HG02678 (cell line): ENCODE data around the gene ECPAS.
"Not testable (repeated sequence)": the region's sequence is repeated elsewhere in the genome, so short reads cannot be mapped to it uniquely, and the experiment has no call there.

Experiments used
- ATAC-seq: cut with Tn5 transposase; IDR thresholded peaks from one replicate; pipeline ENCODE4 v1.9.1; 2021; ENCODE audit warnings: mild to moderate bottlenecking, moderate library complexity; ENCODE audit not compliant: unreplicated experiment

Gene ECPAS

GRCh38 chr9:111481885-111482636, 2.1 kb downstream of the ECPAS start:
- ATAC-seq = no peak

GRCh38 chr9:111477677-111478076, 6.5 kb downstream of the ECPAS start:
- ATAC-seq = no peak

GRCh38 chr9:111475195-111475594, 9.0 kb downstream of the ECPAS start:
- no peak for ATAC-seq

GRCh38 chr9:111474385-111474784, 9.8 kb downstream of the ECPAS start:
- no peak for ATAC-seq

- ATAC-seq = no peak
These were observed 16.3 kb downstream of the ECPAS start for GRCh38 chr9:111467778-111468367.

- ATAC-seq = no peak
These were observed 21.1 kb downstream of the ECPAS start for GRCh38 chr9:111463048-111463447.

GRCh38 chr9:111458139-111459009, 25.8 kb downstream of the ECPAS start:
- no peak for ATAC-seq

- no peak for ATAC-seq
These were observed 27.7 kb downstream of the ECPAS start for GRCh38 chr9:111456529-111456928.

GRCh38 chr9:111455638-111456037, 28.5 kb downstream of the ECPAS start:
- no peak for ATAC-seq

GRCh38 chr9:111454751-111455150, 29.4 kb downstream of the ECPAS start:
- ATAC-seq = no peak

- no peak for ATAC-seq
These were observed 32.6 kb downstream of the ECPAS start for GRCh38 chr9:111451570-111451969.

- no peak for ATAC-seq
These were observed 34.1 kb downstream of the ECPAS start for GRCh38 chr9:111450124-111450523.

- ATAC-seq = no peak
These were observed 34.5 kb downstream of the ECPAS start for GRCh38 chr9:111449705-111450104.

GRCh38 chr9:111445799-111446198, 38.4 kb downstream of the ECPAS start:
- not testable (repeated sequence) for ATAC-seq

GRCh38 chr9:111443454-111443853, 40.7 kb downstream of the ECPAS start:
- no peak for ATAC-seq

- ATAC-seq = no peak
These were observed 41.7 kb downstream of the ECPAS start for GRCh38 chr9:111442360-111443027.

- no peak for ATAC-seq
These were observed 44.0 kb downstream of the ECPAS start for GRCh38 chr9:111440226-111440625.

- no peak for ATAC-seq
These were observed 45.5 kb downstream of the ECPAS start for GRCh38 chr9:111438541-111439235.

- ATAC-seq = no peak
These were observed 47.6 kb downstream of the ECPAS start for GRCh38 chr9:111436571-111436970.

- no peak for ATAC-seq
These were observed 51.1 kb downstream of the ECPAS start for GRCh38 chr9:111433082-111433481.

GRCh38 chr9:111431684-111432083, 52.5 kb downstream of the ECPAS start:
- no peak for ATAC-seq
